Transverse colon (tissue), 3 donors: ENCODE measurements around the gene TNXB.
"Not testable (repeated sequence)": the region's sequence is repeated elsewhere in the genome, so short reads cannot be mapped to it uniquely, and the experiment has no call there.

Source experiments
- EP300 ChIP-seq: sonication (generic); formaldehyde crosslinking; IDR thresholded peaks from one replicate; pipeline ENCODE4 v1.6.1; 2017; ENCODE audit warnings: antibody characterized with exemption, low read depth
- POLR2A ChIP-seq: fragments of 450-650 bp; IDR thresholded peaks from one replicate; pipeline ENCODE4 v1.6.1; 2016; ENCODE audit warnings: antibody characterized with exemption, mild to moderate bottlenecking, moderate library complexity
- TF ChIP-seq, protein P1 (sequence below), 5 experiments: fragments of 200-600 bp in 3 of 5; fragments of 450-650 bp in 2 of 5; sonication (generic) in 3 of 5; IDR thresholded peaks; 1 replicate in 2 of 5; 2 replicates in 3 of 5; pipeline ENCODE4 v1.5.1; 2016 to 2017; ENCODE audit warnings: antibody characterized with exemption in 5 of 5, inconsistent platforms in 3 of 5, mild to moderate bottlenecking in 2 of 5, moderate library complexity in 1 of 5

GRCh38 chr6:32008616-32009015 is 100.5 kb downstream of the TNXB start:
- TF ChIP-seq, protein P1, sequence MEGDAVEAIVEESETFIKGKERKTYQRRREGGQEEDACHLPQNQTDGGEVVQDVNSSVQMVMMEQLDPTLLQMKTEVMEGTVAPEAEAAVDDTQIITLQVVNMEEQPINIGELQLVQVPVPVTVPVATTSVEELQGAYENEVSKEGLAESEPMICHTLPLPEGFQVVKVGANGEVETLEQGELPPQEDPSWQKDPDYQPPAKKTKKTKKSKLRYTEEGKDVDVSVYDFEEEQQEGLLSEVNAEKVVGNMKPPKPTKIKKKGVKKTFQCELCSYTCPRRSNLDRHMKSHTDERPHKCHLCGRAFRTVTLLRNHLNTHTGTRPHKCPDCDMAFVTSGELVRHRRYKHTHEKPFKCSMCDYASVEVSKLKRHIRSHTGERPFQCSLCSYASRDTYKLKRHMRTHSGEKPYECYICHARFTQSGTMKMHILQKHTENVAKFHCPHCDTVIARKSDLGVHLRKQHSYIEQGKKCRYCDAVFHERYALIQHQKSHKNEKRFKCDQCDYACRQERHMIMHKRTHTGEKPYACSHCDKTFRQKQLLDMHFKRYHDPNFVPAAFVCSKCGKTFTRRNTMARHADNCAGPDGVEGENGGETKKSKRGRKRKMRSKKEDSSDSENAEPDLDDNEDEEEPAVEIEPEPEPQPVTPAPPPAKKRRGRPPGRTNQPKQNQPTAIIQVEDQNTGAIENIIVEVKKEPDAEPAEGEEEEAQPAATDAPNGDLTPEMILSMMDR (IDR thresholded peaks at IDR 0.05) = not testable (repeated sequence)
- not testable (repeated sequence) for TF ChIP-seq EP300, POLR2A
